Neural crest cell (in vitro differentiated cells): ENCODE data around the gene SEMA3B. TPM values are rescaled to one million over a fixed set of nuclear protein-coding genes. Genes with fewer than 3 reads are reported as not detected.
A peak's percentile ranks its signal among the peaks of the same experiment; 100 is the strongest.

ENCODE experiments used
- DNase-seq: peaks from one replicate; pipeline ENCODE4 v3.0.0; 2021; ENCODE audit warnings: low read depth, mixed read lengths, low spot score
- H3K27ac Mint-ChIP-seq: one replicate; pipeline ENCODE4 v1.8.0; 2021; ENCODE audit warnings: mild to moderate bottlenecking, mixed read lengths; ENCODE audit not compliant: unreplicated experiment
- H3K27me3 Mint-ChIP-seq: 2 replicates; pipeline ENCODE4 v1.8.0; 2021; ENCODE audit warnings: low read depth, mild to moderate bottlenecking, mixed read lengths
- H3K36me3 Mint-ChIP-seq: 2 replicates; pipeline ENCODE4 v1.8.0; 2021; ENCODE audit warnings: low read depth, mild to moderate bottlenecking, mixed read lengths
- H3K4me1 Mint-ChIP-seq: 2 replicates; pipeline ENCODE4 v1.8.0; 2021; ENCODE audit warnings: mixed read lengths
- H3K4me3 Mint-ChIP-seq: one replicate; pipeline ENCODE4 v1.8.0; 2021; ENCODE audit warnings: mild to moderate bottlenecking, mixed read lengths
- H3K9me3 Mint-ChIP-seq: 2 replicates; pipeline ENCODE4 v1.8.0; 2021; ENCODE audit warnings: mixed read lengths
- total RNA-seq: library from RNA; stranded (reverse); gene quantifications from 2 replicates; pipeline ENCODE4 v1.2.1, GENCODE V29; 2021
- TF ChIP-seq, protein P1 (sequence below): fragments of 200-600 bp; sonication (generic); conservative IDR thresholded peaks from 2 replicates; pipeline ENCODE4 v1.5.0; 2021; ENCODE audit warnings: antibody characterized with exemption, mild to moderate bottlenecking

The SEMA3B gene
- total RNA-seq, 1 donor from 2014 or later: 2.9 TPM

DNA sequence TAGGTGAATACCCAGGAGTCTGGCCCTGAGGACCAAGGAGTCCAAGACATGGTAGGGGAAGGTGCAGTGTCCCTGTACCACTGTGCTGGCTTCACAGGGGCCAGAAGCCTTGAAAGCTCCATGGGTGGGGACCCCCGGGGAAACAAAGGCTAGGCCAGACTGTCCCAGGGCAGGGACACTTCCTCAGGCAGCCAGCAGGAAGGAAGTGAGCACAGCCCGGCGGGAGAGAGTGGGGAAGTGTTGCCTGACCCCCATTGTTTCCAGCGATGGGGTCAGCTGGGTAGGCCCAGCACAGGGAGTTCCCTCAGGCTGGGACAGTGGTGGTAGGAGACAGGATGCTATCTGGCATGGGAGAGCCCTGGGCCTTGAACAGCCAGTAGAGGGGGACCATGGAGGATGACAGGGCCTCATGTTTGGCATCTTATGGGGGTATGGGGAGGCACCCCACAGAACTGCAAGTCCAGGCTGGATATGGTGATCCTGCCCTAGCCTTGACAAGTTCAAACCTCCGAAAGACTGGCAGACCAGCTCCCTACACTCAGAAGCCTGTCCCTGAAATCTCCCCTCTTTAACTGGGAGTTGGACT is 54.8 kb downstream of the SEMA3B start:
- peak overlapping the region; percentile 94 for H3K4me3 Mint-ChIP-seq
- no peak for DNase-seq
- H3K27ac Mint-ChIP-seq: no peak overlapping the region
- peaks cover 58% of the 10 kb centered on the region for H3K4me1 Mint-ChIP-seq
- TF ChIP-seq, protein P1, sequence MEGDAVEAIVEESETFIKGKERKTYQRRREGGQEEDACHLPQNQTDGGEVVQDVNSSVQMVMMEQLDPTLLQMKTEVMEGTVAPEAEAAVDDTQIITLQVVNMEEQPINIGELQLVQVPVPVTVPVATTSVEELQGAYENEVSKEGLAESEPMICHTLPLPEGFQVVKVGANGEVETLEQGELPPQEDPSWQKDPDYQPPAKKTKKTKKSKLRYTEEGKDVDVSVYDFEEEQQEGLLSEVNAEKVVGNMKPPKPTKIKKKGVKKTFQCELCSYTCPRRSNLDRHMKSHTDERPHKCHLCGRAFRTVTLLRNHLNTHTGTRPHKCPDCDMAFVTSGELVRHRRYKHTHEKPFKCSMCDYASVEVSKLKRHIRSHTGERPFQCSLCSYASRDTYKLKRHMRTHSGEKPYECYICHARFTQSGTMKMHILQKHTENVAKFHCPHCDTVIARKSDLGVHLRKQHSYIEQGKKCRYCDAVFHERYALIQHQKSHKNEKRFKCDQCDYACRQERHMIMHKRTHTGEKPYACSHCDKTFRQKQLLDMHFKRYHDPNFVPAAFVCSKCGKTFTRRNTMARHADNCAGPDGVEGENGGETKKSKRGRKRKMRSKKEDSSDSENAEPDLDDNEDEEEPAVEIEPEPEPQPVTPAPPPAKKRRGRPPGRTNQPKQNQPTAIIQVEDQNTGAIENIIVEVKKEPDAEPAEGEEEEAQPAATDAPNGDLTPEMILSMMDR: no peak
- H3K9me3 Mint-ChIP-seq: no peaks in the 10 kb centered on the region
- peaks cover 11% of the 10 kb centered on the region for H3K36me3 Mint-ChIP-seq
- no peaks in the 10 kb centered on the region for H3K27me3 Mint-ChIP-seq

GRCh38 chr3:50324351-50325112 is 55.6 kb downstream of the SEMA3B start:
- H3K9me3 Mint-ChIP-seq: no peaks in the 10 kb centered on the region
- H3K4me3 Mint-ChIP-seq: peak overlapping the region; percentile 94
- peaks cover 49% of the 10 kb centered on the region for H3K4me1 Mint-ChIP-seq
- H3K27me3 Mint-ChIP-seq: no peaks in the 10 kb centered on the region
- H3K36me3 Mint-ChIP-seq: peaks cover 9% of the 10 kb centered on the region
- H3K27ac Mint-ChIP-seq: no peak overlapping the region
- peak; percentile 79 for DNase-seq
- TF ChIP-seq, protein P1: peak; percentile 81

DNA sequence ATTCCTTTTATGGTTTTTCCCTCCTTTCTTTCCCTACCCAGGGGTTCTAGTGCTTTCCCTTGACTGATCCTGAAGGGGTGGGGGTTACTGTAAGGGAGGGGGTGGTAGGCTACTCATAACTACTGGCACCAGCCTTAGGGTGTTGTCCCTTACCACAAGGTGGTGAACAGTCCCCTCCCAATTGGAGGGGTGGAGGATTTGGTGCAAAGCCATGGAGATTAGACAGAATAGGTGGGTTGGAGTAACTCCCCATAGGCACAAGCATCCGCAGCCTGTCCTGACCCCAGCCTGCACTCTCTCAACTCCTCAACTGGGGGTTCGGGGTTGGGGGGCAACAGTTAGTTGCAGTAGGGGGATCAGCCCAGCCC is 56.1 kb downstream of the SEMA3B start:
- Mint-ChIP-seq H3K27ac (no peak overlapping the region), H3K4me3 (peak overlapping the region; percentile 94), H3K36me3 (peaks cover 5% of the 10 kb centered on the region), H3K4me1 (peaks cover 44% of the 10 kb centered on the region), H3K27me3 (no peaks in the 10 kb centered on the region), H3K9me3 (no peaks in the 10 kb centered on the region)
- no peak for DNase-seq
- TF ChIP-seq, protein P1: no peak

DNA sequence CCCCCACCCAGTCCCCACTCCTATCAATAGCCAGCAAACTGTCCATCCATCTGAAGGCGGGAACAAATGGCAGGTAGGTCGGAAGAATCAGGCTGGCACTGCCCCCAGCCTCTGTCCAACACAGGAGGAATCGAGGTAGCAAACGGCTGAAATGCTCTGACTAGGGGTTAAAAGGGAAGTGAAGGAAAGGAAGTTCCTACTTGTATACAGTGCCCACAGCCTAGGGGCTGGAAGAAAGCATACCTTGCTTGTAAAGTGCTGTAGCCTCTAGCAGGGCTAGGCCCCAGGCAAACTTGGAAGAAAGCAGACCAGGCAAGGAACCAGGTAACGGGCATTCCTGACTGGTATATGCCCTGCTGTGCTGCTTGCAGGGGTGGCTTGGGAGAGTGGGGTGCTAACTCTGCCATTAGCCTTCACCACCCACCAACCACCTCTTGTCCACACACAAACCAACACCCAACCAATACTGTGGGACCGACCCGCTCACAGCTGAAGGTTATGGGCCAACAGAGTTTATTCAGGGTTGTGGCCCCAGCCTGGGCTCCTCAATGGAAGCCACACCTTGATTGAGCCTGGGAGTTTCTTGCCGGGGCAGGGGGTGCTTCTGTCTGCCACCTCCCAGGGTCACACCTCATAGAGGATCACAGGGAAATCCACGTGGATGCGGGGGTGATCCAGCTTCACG is 56.7 kb downstream of the SEMA3B start:
- H3K27me3 Mint-ChIP-seq: no peaks in the 10 kb centered on the region
- H3K9me3 Mint-ChIP-seq: no peaks in the 10 kb centered on the region
- no peak for DNase-seq
- peaks cover 38% of the 10 kb centered on the region for H3K4me1 Mint-ChIP-seq
- TF ChIP-seq, protein P1: no peak
- H3K4me3 Mint-ChIP-seq: peak overlapping the region; percentile 94
- no peak overlapping the region for H3K27ac Mint-ChIP-seq
- peaks cover 5% of the 10 kb centered on the region for H3K36me3 Mint-ChIP-seq

- Mint-ChIP-seq H3K4me1 (peaks cover 37% of the 10 kb centered on the region), H3K9me3 (no peaks in the 10 kb centered on the region), H3K4me3 (peak overlapping the region; percentile 94), H3K27me3 (no peaks in the 10 kb centered on the region), H3K27ac (no peak overlapping the region), H3K36me3 (peaks cover 5% of the 10 kb centered on the region)
- DNase-seq: no peak
- TF ChIP-seq, protein P1: no peak
These were observed 57.2 kb downstream of the SEMA3B start for GRCh38 chr3:50326182-50326541.
